Neutrophil (primary cell): Measurements from ENCODE around the gene PFKL.

Experiments
- H3K27ac ChIP-seq: fragments of 200-600 bp; sonication (generic); 2 replicates; pipeline ENCODE4 v1.5.1; 2016; ENCODE audit warnings: mild to moderate bottlenecking, moderate library complexity
- H3K27me3 ChIP-seq: fragments of 200-600 bp; sonication (generic); 2 replicates; pipeline ENCODE4 v1.6.0; 2016; ENCODE audit warnings: mild to moderate bottlenecking
- H3K36me3 ChIP-seq: fragments of 200-600 bp; sonication (generic); 2 replicates; pipeline ENCODE4 v1.5.1; 2017
- H3K4me1 ChIP-seq, 2 experiments: fragments of 200-600 bp in 1 of 2; sonication (generic) in 1 of 2; 1 replicate in 1 of 2; 2 replicates in 1 of 2; pipeline versions ENCODE4 v1.5.1 to v1.6.1; 2013 to 2016; ENCODE audit warnings: low read depth in 1 of 2, low read length in 1 of 2, mild to moderate bottlenecking in 1 of 2, moderate library complexity in 1 of 2; ENCODE audit not compliant: control insufficient read depth in 1 of 2, insufficient read depth in 1 of 2
- H3K4me3 ChIP-seq, 2 experiments: fragments of 200-600 bp in 1 of 2; sonication (generic) in 1 of 2; 1 replicate in 1 of 2; 2 replicates in 1 of 2; pipeline ENCODE4 v1.5.1; 2013 to 2016; ENCODE audit warnings: low read depth in 1 of 2, low read length in 1 of 2, mild to moderate bottlenecking in 1 of 2, moderate library complexity in 1 of 2
- H3K9me3 ChIP-seq: fragments of 200-600 bp; sonication (generic); 2 replicates; pipeline ENCODE4 v1.5.1; 2016
- CTCF ChIP-seq: fragments of 200-600 bp; sonication (generic); IDR thresholded peaks from 2 replicates; pipeline ENCODE4 v1.5.1; 2016; ENCODE audit warnings: antibody characterized with exemption

Gene PFKL

GRCh38 chr21:44303490-44303981 lies 3.7 kb downstream of the PFKL start:
- H3K27ac ChIP-seq: no peak overlapping the region

DNA sequence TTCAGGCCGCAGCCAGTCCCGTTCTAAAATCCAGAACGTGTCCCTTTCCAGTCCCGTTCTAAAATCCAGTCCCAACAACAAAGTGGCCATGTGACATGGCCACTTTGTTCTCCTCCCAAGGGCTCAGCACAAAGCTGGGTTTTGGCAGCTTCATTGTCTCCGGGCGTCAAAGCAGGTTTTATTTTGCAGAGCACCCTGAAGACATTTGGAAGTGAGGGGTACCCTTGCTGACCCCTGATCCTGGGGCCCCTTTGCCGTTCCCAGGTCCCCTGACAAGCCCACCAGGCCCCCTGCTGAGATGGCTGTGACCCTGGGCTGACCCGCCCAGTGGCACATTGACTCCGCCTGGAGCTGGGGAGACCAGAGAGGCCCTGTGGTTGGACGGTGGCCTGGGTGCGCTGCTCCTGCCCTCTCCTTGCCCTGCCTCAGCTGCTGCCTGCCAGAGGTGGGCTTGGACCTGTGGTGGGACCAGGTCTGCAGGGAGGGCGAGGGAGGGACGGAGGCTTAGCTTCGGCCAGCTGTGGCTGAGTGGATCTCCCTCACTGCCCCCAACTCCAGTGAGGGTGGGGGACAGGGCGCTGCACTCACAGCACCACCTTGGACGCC lies 4.3 kb downstream of the PFKL start:
- peaks cover 18% of the 10 kb centered on the region for H3K36me3 ChIP-seq
- H3K27me3 ChIP-seq: peaks cover 5% of the 10 kb centered on the region
- no peak overlapping the region for H3K4me3 ChIP-seq
- no peak overlapping the region for H3K27ac ChIP-seq
- H3K9me3 ChIP-seq: no peaks in the 10 kb centered on the region
- H3K4me1 ChIP-seq: peaks cover 29 to 31% of the 10 kb centered on the region in 2 experiments
- TF ChIP-seq CTCF: no peak

More at GRCh38 chr21:44303490-44303981, 3.7 kb downstream of the PFKL start:
- Histone ChIP-seq H3K4me3 (no peak overlapping the region), H3K4me1 (peaks cover 31 to 33% of the 10 kb centered on the region in 2 experiments), H3K27me3 (peaks cover 6% of the 10 kb centered on the region), H3K9me3 (no peaks in the 10 kb centered on the region), H3K36me3 (peaks cover 13% of the 10 kb centered on the region)
- no peak for TF ChIP-seq CTCF

- H3K27me3 ChIP-seq: no peaks in the 10 kb centered on the region
- H3K9me3 ChIP-seq: no peaks in the 10 kb centered on the region
- H3K27ac ChIP-seq: no peak overlapping the region
- no peak overlapping the region for H3K4me3 ChIP-seq
- H3K36me3 ChIP-seq: peaks cover 21% of the 10 kb centered on the region
- no peak for TF ChIP-seq CTCF
- peaks cover 24 to 25% of the 10 kb centered on the region in 2 experiments for H3K4me1 ChIP-seq
These were observed 5.0 kb downstream of the PFKL start for GRCh38 chr21:44304877-44305293.

- peaks cover 29% of the 10 kb centered on the region for H3K36me3 ChIP-seq
- no peak overlapping the region for H3K27ac ChIP-seq
These were observed 5.8 kb downstream of the PFKL start for GRCh38 chr21:44305691-44306090.

DNA sequence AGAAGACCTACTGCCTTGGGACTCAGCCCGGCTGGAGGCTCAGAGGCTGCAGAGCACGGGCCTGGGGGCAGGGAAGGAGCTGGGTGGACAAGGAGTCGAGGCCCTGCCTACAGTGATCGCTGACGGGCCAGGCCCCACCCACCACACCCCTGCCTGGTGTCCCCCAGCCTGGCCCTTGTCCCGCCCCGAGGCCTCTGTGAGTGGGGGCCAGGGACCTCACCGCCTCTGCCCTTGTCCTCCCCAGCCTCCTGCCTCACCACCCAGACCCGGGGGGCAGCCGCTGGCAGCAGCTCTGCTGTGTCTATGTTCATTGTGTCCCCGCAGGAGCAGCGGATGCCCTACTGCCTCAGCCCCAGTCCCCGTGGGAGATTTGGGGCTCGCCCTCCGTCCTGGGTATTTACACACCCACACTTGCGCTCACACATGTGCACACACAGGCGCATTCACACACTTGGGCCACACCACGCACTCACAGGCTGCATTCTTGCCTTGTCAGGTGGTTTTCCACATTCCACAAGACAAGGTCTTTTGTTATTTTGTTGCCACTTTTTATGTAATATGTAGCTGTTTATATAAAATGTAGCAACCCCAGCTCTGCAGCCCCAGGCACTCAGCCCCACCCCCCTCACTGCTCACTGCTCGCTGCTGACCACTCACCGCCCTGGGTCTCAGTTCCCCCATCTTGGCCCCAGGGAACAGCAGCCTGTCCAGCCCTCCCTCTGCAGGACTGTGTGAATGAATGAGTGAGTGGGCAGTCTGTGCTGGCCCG lies 7.3 kb downstream of the PFKL start:
- H3K36me3 ChIP-seq: peaks cover 43% of the 10 kb centered on the region
- no peak overlapping the region for H3K27ac ChIP-seq
- peaks cover 7 to 9% of the 10 kb centered on the region in 2 experiments for H3K4me1 ChIP-seq
- H3K4me3 ChIP-seq: no peak overlapping the region
- H3K27me3 ChIP-seq: no peaks in the 10 kb centered on the region
- no peak for TF ChIP-seq CTCF
- no peaks in the 10 kb centered on the region for H3K9me3 ChIP-seq

More at GRCh38 chr21:44305691-44306090, 5.8 kb downstream of the PFKL start:
- Histone ChIP-seq H3K27me3 (no peaks in the 10 kb centered on the region), H3K9me3 (no peaks in the 10 kb centered on the region), H3K4me3 (no peak overlapping the region), H3K4me1 (peaks cover 20 to 23% of the 10 kb centered on the region in 2 experiments)
- TF ChIP-seq CTCF: no peak
